NCI-H1436 (cell line): Measurements from ENCODE around the gene CCM2L.

Experiments used
- DNase-seq: peaks from one replicate; lab custom pipeline; 2025; lab: John Stamatoyannopoulos, UW

The CCM2L gene

GRCh38 chr20:31992086-31992485 is 18.2 kb upstream of the CCM2L start:
- no peak for DNase-seq

GRCh38 chr20:31996996-31997395 is 13.2 kb upstream of the CCM2L start:
- DNase-seq = no peak

- no peak for DNase-seq
These were observed 12.0 kb upstream of the CCM2L start for GRCh38 chr20:31998246-31998645.

- no peak for DNase-seq
These were observed 6.9 kb upstream of the CCM2L start for GRCh38 chr20:32003325-32003724.

GRCh38 chr20:32004963-32005362 is 5.3 kb upstream of the CCM2L start:
- DNase-seq = no peak

- no peak for DNase-seq
These were observed 4.2 kb upstream of the CCM2L start for GRCh38 chr20:32006053-32006452.

GRCh38 chr20:32006841-32007786 is 3.1 kb upstream of the CCM2L start:
- DNase-seq = no peak

- no peak for DNase-seq
These were observed 2.2 kb upstream of the CCM2L start for GRCh38 chr20:32007787-32008616.

- no peak for DNase-seq
These were observed 674 bp upstream of the CCM2L start for GRCh38 chr20:32009564-32009963.

GRCh38 chr20:32010666-32011065 is 428 bp downstream of the CCM2L start:
- no peak for DNase-seq

- no peak for DNase-seq
These were observed 2.0 kb downstream of the CCM2L start for GRCh38 chr20:32012159-32012688.

- DNase-seq = no peak
These were observed 3.1 kb downstream of the CCM2L start for GRCh38 chr20:32013326-32013725.

GRCh38 chr20:32017711-32018251 is 7.5 kb downstream of the CCM2L start:
- peak; percentile 90 for DNase-seq

GRCh38 chr20:32018269-32019155 is 8.3 kb downstream of the CCM2L start:
- peak; percentile 85 for DNase-seq

GRCh38 chr20:32019156-32019510 is 8.9 kb downstream of the CCM2L start:
- DNase-seq = peak; percentile 28

GRCh38 chr20:32019563-32020463 is 9.6 kb downstream of the CCM2L start:
- no peak for DNase-seq

GRCh38 chr20:32021091-32021490 is 10.9 kb downstream of the CCM2L start:
- no peak for DNase-seq

- DNase-seq = no peak
These were observed 14.6 kb downstream of the CCM2L start for GRCh38 chr20:32024683-32025295.

GRCh38 chr20:32027643-32028042 is 17.4 kb downstream of the CCM2L start:
- no peak for DNase-seq
